Mesenchymal stem cell (in vitro differentiated cells and primary cell): ENCODE data around the gene ZBTB12.
"Not testable (repeated sequence)": the region's sequence is repeated elsewhere in the genome, so short reads cannot be mapped to it uniquely, and the experiment has no call there.

ENCODE experiments used
- DNase-seq: peaks from one replicate; pipeline ENCODE4 v3.0.0-alpha.2; 2013
- H2AFZ ChIP-seq: one replicate; pipeline ENCODE4 v1.6.1; 2013; ENCODE audit warnings: low read depth, mild to moderate bottlenecking, control low read depth, inconsistent platforms, low read length, moderate library complexity
- H2AK5ac ChIP-seq: 2 replicates; pipeline ENCODE4 v1.6.1; 2013; ENCODE audit warnings: low read length, moderate library complexity, mild to moderate bottlenecking, inconsistent platforms; ENCODE audit not compliant: severe bottlenecking
- H2BK120ac ChIP-seq: one replicate; pipeline ENCODE4 v1.6.1; 2013; ENCODE audit warnings: low read depth, mild to moderate bottlenecking, inconsistent platforms, low read length, moderate library complexity
- H2BK12ac ChIP-seq, 2 experiments: one replicate each; pipeline ENCODE4 v1.6.1; 2013; ENCODE audit warnings: inconsistent platforms in 2 of 2, low read length in 2 of 2, mild to moderate bottlenecking in 2 of 2, moderate library complexity in 2 of 2, control low read depth in 1 of 2
- H2BK15ac ChIP-seq: one replicate; pipeline ENCODE4 v1.6.1; 2013; ENCODE audit warnings: mild to moderate bottlenecking, low read depth, inconsistent platforms; ENCODE audit not compliant: poor library complexity, severe bottlenecking
- H2BK5ac ChIP-seq: 2 replicates; pipeline ENCODE4 v1.6.1; 2013; ENCODE audit warnings: low read depth, mild to moderate bottlenecking, low read length, control low read depth, inconsistent platforms; ENCODE audit not compliant: poor library complexity, severe bottlenecking
- H3K14ac ChIP-seq, 2 experiments: one replicate each; pipeline ENCODE4 v1.6.1; 2013; ENCODE audit warnings: inconsistent platforms in 2 of 2, low read length in 2 of 2, control low read depth in 1 of 2, mild to moderate bottlenecking in 1 of 2, moderate library complexity in 1 of 2
- H3K18ac ChIP-seq, 2 experiments: one replicate each; pipeline ENCODE4 v1.6.1; 2013; ENCODE audit warnings: inconsistent platforms in 2 of 2, low read length in 2 of 2, control low read depth in 1 of 2, low read depth in 1 of 2, mild to moderate bottlenecking in 1 of 2
- H3K23ac ChIP-seq, 2 experiments: one replicate each; pipeline ENCODE4 v1.6.1; 2013; ENCODE audit warnings: inconsistent platforms in 2 of 2, low read length in 2 of 2, mild to moderate bottlenecking in 2 of 2, moderate library complexity in 2 of 2, control low read depth in 1 of 2
- H3K27ac ChIP-seq: 2 replicates; pipeline ENCODE4 v1.5.1; 2013; ENCODE audit warnings: mild to moderate bottlenecking, moderate library complexity, low read length, control low read depth, inconsistent platforms; ENCODE audit not compliant: poor library complexity, severe bottlenecking
- H3K27me3 ChIP-seq, 2 experiments: 2 replicates each; pipeline versions ENCODE4 v1.6.1 to v1.7.0; 2013; ENCODE audit warnings: low read length in 2 of 2, mild to moderate bottlenecking in 2 of 2, moderate library complexity in 2 of 2, control low read depth in 1 of 2, inconsistent platforms in 1 of 2; ENCODE audit not compliant: control insufficient read depth in 1 of 2, insufficient read depth in 1 of 2
- H3K36me3 ChIP-seq, 2 experiments: 2 replicates each; pipeline versions ENCODE4 v1.6.1 to v1.7.0; 2013; ENCODE audit warnings: low read length in 2 of 2, control low read depth in 1 of 2, inconsistent platforms in 1 of 2, low read depth in 1 of 2, mild to moderate bottlenecking in 1 of 2; ENCODE audit not compliant: insufficient read depth in 2 of 2, control insufficient read depth in 1 of 2
- H3K4ac ChIP-seq, 2 experiments: one replicate each; pipeline ENCODE4 v1.6.1; 2013; ENCODE audit warnings: inconsistent platforms in 2 of 2, low read length in 2 of 2, mild to moderate bottlenecking in 2 of 2, moderate library complexity in 2 of 2, control low read depth in 1 of 2, low read depth in 1 of 2
- H3K4me1 ChIP-seq: 2 replicates; pipeline ENCODE4 v1.6.1; 2013; ENCODE audit warnings: low read depth, low read length, control low read depth; ENCODE audit not compliant: control insufficient read depth, insufficient read depth
- H3K4me2 ChIP-seq: 2 replicates; pipeline ENCODE4 v1.6.1; 2013; ENCODE audit warnings: low read length, mild to moderate bottlenecking, inconsistent platforms; ENCODE audit not compliant: poor library complexity, severe bottlenecking
- H3K4me3 ChIP-seq, 2 experiments: 2 replicates each; pipeline versions ENCODE4 v1.5.1 to v1.7.0; 2013; ENCODE audit warnings: low read length in 2 of 2, mild to moderate bottlenecking in 2 of 2, control low read depth in 1 of 2, low read depth in 1 of 2; ENCODE audit not compliant: insufficient read depth in 1 of 2
- H3K79me1 ChIP-seq: replicated peaks from 2 replicates; pipeline ENCODE4 v1.6.1; 2013; ENCODE audit warnings: mild to moderate bottlenecking, control low read depth, low read length, inconsistent platforms; ENCODE audit not compliant: poor library complexity, severe bottlenecking
- H3K9ac ChIP-seq: 2 replicates; pipeline ENCODE4 v1.7.0; 2013; ENCODE audit warnings: mild to moderate bottlenecking, low read length, moderate library complexity
- H3K9me3 ChIP-seq: 2 replicates; pipeline ENCODE4 v1.7.0; 2013; ENCODE audit warnings: mild to moderate bottlenecking, low read length; ENCODE audit not compliant: control insufficient read depth
- H4K8ac ChIP-seq: one replicate; pipeline ENCODE4 v1.6.1; 2013; ENCODE audit warnings: inconsistent platforms, mild to moderate bottlenecking, low read length, moderate library complexity
- H4K91ac ChIP-seq: one replicate; pipeline ENCODE4 v1.6.1; 2013; ENCODE audit warnings: mild to moderate bottlenecking, low read length, inconsistent platforms
- WGBS: methylation state at CpG from one replicate; pipeline ENCODE4 v1.1.7; 2013; ENCODE audit warnings: mixed read lengths; 5-methylcytosine and 5-hydroxymethylcytosine counted together

Gene ZBTB12

GRCh38 chr6:31871046-31871659 lies 30.7 kb downstream of the ZBTB12 start:
- WGBS: 59% methylated on average over 8 of the region's 9 CpGs
- no peak for DNase-seq
- Histone ChIP-seq H2BK120ac (no peak overlapping the region), H2AFZ (peak overlapping the region; percentile 66), H3K79me1 (no peaks in the 10 kb centered on the region), H3K27me3 (peaks cover 0 to 23% of the 10 kb centered on the region in 2 experiments), H2BK12ac (peak overlapping the region in 1 of 2 experiments; percentile 25), H3K23ac (no peak overlapping the region), H3K4ac (no peak overlapping the region), H3K27ac (no peak overlapping the region), H3K9ac (no peak overlapping the region), H3K9me3 (no peaks in the 10 kb centered on the region), H3K18ac (peak overlapping the region in 1 of 2 experiments; percentile 46), H3K36me3 (no peaks in the 10 kb centered on the region), H4K91ac (peak overlapping the region; percentile 35), H3K4me3 (no peak overlapping the region), H2AK5ac (no peak overlapping the region), H3K4me2 (no peak overlapping the region), H3K14ac (peak overlapping the region in 1 of 2 experiments; percentile 67), H3K4me1 (peaks cover 17% of the 10 kb centered on the region), H2BK5ac (no peak overlapping the region), H2BK15ac (peak overlapping the region; percentile 56), H4K8ac (peak overlapping the region; percentile 38)

- Histone ChIP-seq H3K9me3 (no peaks in the 10 kb centered on the region), H3K23ac (no peak overlapping the region), H2BK15ac (peak overlapping the region; percentile 38), H3K36me3 (no peaks in the 10 kb centered on the region), H2BK120ac (no peak overlapping the region), H3K9ac (no peak overlapping the region), H3K27ac (no peak overlapping the region), H3K14ac (peak overlapping the region in 1 of 2 experiments; percentile 67), H2AFZ (peak overlapping the region; percentile 66), H2BK12ac (peak overlapping the region; percentile 25 to 59), H4K8ac (peak overlapping the region; percentile 47), H3K27me3 (peaks cover 0 to 23% of the 10 kb centered on the region in 2 experiments), H3K4me3 (no peak overlapping the region), H3K18ac (peak overlapping the region in 1 of 2 experiments; percentile 46), H3K4me1 (peaks cover 17% of the 10 kb centered on the region), H2AK5ac (no peak overlapping the region), H4K91ac (peak overlapping the region; percentile 57), H2BK5ac (no peak overlapping the region), H3K79me1 (no peaks in the 10 kb centered on the region), H3K4me2 (no peak overlapping the region), H3K4ac (no peak overlapping the region)
- no peak for DNase-seq
- WGBS: 93% methylated on average over 16 of the region's 16 CpGs
Observed at GRCh38 chr6:31870385-31870921, 31.4 kb downstream of the ZBTB12 start.

- no peak overlapping the region for H3K9ac ChIP-seq
- peaks cover 17% of the 10 kb centered on the region for H3K4me1 ChIP-seq
- peaks cover 0 to 23% of the 10 kb centered on the region in 2 experiments for H3K27me3 ChIP-seq
- H3K4me2 ChIP-seq: no peak overlapping the region
- 85% methylated on average over 7 of the region's 8 CpGs for WGBS
- H3K36me3 ChIP-seq: no peaks in the 10 kb centered on the region
- no peaks in the 10 kb centered on the region for H3K79me1 ChIP-seq
- H2BK12ac ChIP-seq: peak overlapping the region in 1 of 2 experiments; percentile 40
- H3K4ac ChIP-seq: no peak overlapping the region
- no peak overlapping the region for H2BK5ac ChIP-seq
- H4K91ac ChIP-seq: no peak overlapping the region
- H3K23ac ChIP-seq: peak overlapping the region in 1 of 2 experiments; percentile 80
- no peak overlapping the region for H4K8ac ChIP-seq
- H3K27ac ChIP-seq: no peak overlapping the region
- H2AK5ac ChIP-seq: no peak overlapping the region
- no peak for DNase-seq
- no peaks in the 10 kb centered on the region for H3K9me3 ChIP-seq
- H2AFZ ChIP-seq: no peak overlapping the region
- H3K14ac ChIP-seq: no peak overlapping the region
- H2BK15ac ChIP-seq: no peak overlapping the region
- no peak overlapping the region for H2BK120ac ChIP-seq
- H3K4me3 ChIP-seq: no peak overlapping the region
- no peak overlapping the region for H3K18ac ChIP-seq
Observed at GRCh38 chr6:31869343-31869742, 32.5 kb downstream of the ZBTB12 start.

GRCh38 chr6:31868658-31868971 lies 33.3 kb downstream of the ZBTB12 start:
- H3K79me1 ChIP-seq, H3K14ac ChIP-seq, H3K4me3 ChIP-seq, H2BK120ac ChIP-seq, H3K36me3 ChIP-seq, H3K4me2 ChIP-seq, H3K18ac ChIP-seq, H3K4ac ChIP-seq, H4K8ac ChIP-seq, H2AFZ ChIP-seq, H3K27ac ChIP-seq, H3K9me3 ChIP-seq, H2BK5ac ChIP-seq, H4K91ac ChIP-seq, H3K9ac ChIP-seq, DNase-seq, H2AK5ac ChIP-seq, H3K23ac ChIP-seq, H2BK15ac ChIP-seq, H2BK12ac ChIP-seq: not testable (repeated sequence)
- 100% methylated on average over 1 of the region's 1 CpG for WGBS
- peaks cover 0 to 23% of the 10 kb centered on the region in 2 experiments for H3K27me3 ChIP-seq
- H3K4me1 ChIP-seq: peaks cover 17% of the 10 kb centered on the region
